K562 (cell line): ENCODE results near the gene KRTAP5-5. TPM values are rescaled to one million over a fixed set of nuclear protein-coding genes. Genes with fewer than 3 reads are reported as not detected.

Experiments used
- CBX2 ChIP-seq: fragments of 200-600 bp; sonication (generic); IDR thresholded peaks from one replicate; pipeline ENCODE4 v1.6.1; 2012; ENCODE audit warnings: mild to moderate bottlenecking, low read length, inconsistent platforms; ENCODE audit not compliant: insufficient read depth, poor library complexity, severe bottlenecking
- CTCF ChIP-seq, 3 experiments: IDR thresholded peaks in 2 of 3; conservative IDR thresholded peaks in 1 of 3; 2 replicates each; pipeline ENCODE4 v1.5.1; 2011 to 2012; ENCODE audit warnings: low read length in 3 of 3, mild to moderate bottlenecking in 3 of 3, control low read depth in 2 of 3, improper control_type of control experiment in 1 of 3, inconsistent platforms in 1 of 3, low read depth in 1 of 3, mixed read lengths in 1 of 3, moderate library complexity in 1 of 3; ENCODE audit not compliant: insufficient read depth in 2 of 3
- EHMT2 ChIP-seq: fragments of 450-650 bp; IDR thresholded peaks from 2 replicates; pipeline ENCODE4 v1.6.1; 2018; ENCODE audit warnings: antibody characterized with exemption
- MAZ ChIP-seq, 2 experiments: fragments of 450-650 bp in 1 of 2; sonication (generic) in 1 of 2; formaldehyde crosslinking; IDR thresholded peaks in 1 of 2; conservative IDR thresholded peaks in 1 of 2; 2 replicates each; pipeline versions ENCODE4 v1.4.0 to v1.5.0; 2020; ENCODE audit warnings: mild to moderate bottlenecking in 1 of 2, missing genetic modification reagents in 1 of 2
- POLR3A ChIP-seq: IDR thresholded peaks from 2 replicates; pipeline ENCODE4 v1.6.1; 2011; ENCODE audit warnings: borderline replicate concordance, mild to moderate bottlenecking, moderate library complexity; ENCODE audit not compliant: insufficient read length, insufficient read depth; ENCODE audit errors: extremely low read depth
- ZNF217 ChIP-seq: sonication (generic); formaldehyde crosslinking; IDR thresholded peaks from 2 replicates; pipeline ENCODE4 v1.8.0; 2022; ENCODE audit warnings: mild to moderate bottlenecking, missing genetic modification reagents
- ZNF76 ChIP-seq: fragments of 250-450 bp; sonication (Bioruptor Pico); IDR thresholded peaks from 2 replicates; pipeline ENCODE4 v1.4.0; 2020; ENCODE audit warnings: mild to moderate bottlenecking, moderate library complexity, borderline replicate concordance
- ZNF785 ChIP-seq: fragments of 250-450 bp; sonication (Bioruptor Pico); IDR thresholded peaks from 2 replicates; pipeline ENCODE4 v1.4.0; 2020; ENCODE audit warnings: mild to moderate bottlenecking
- polyA plus RNA-seq, 8 experiments: library from polyadenylated mRNA; depleted of rRNA in 4 of 8; stranded (reverse) in 5 of 8; unstranded in 3 of 8; fragments of >200 nt; fragmentation: Nextera tagmentation in 2 of 8; fragmentation: Illumina TruSeq in 1 of 8; extraction: Ambion mirVana in 2 of 8; extraction: Trizol in 1 of 8; gene quantifications; 2 replicates each; pipeline versions ENCODE4 v1.2.1 to v1.2.3, GENCODE V29; 2011 to 2014; ENCODE audit warnings: inconsistent platforms in 1 of 8, missing spikeins in 1 of 8
- total RNA-seq, 7 experiments: library from RNA; depleted of rRNA in 6 of 7; stranded (reverse); fragments of >200 nt in 6 of 7; fragmentation: Illumina TruSeq in 2 of 7; extraction: Trizol in 2 of 7; gene quantifications; 2 replicates each; pipeline versions ENCODE4 v1.2.1 to v1.2.3, GENCODE V29; 2011 to 2021; ENCODE audit warnings: low replicate concordance in 1 of 7
- TF ChIP-seq, protein P1 (sequence below): fragments of 450-650 bp; IDR thresholded peaks from 2 replicates; pipeline ENCODE4 v1.6.1; 2016; ENCODE audit warnings: borderline replicate concordance
- TF ChIP-seq, protein P2 (sequence below): IDR thresholded peaks from 2 replicates; pipeline ENCODE4 v1.6.1; 2016; ENCODE audit warnings: missing genetic modification characterization, missing compliant biosample characterization
- TF ChIP-seq, protein P3 (sequence below), 2 experiments: fragments of 450-650 bp; IDR thresholded peaks; 2 replicates each; pipeline ENCODE4 v1.6.1; 2016; ENCODE audit warnings: mild to moderate bottlenecking in 2 of 2, borderline replicate concordance in 1 of 2, low read depth in 1 of 2, moderate library complexity in 1 of 2

Gene KRTAP5-5
- total and polyA plus RNA-seq, 9 of the 15 experiments (the other 6 are each of a cell fraction or from before 2014, with no cell fraction given), result not detected

DNA sequence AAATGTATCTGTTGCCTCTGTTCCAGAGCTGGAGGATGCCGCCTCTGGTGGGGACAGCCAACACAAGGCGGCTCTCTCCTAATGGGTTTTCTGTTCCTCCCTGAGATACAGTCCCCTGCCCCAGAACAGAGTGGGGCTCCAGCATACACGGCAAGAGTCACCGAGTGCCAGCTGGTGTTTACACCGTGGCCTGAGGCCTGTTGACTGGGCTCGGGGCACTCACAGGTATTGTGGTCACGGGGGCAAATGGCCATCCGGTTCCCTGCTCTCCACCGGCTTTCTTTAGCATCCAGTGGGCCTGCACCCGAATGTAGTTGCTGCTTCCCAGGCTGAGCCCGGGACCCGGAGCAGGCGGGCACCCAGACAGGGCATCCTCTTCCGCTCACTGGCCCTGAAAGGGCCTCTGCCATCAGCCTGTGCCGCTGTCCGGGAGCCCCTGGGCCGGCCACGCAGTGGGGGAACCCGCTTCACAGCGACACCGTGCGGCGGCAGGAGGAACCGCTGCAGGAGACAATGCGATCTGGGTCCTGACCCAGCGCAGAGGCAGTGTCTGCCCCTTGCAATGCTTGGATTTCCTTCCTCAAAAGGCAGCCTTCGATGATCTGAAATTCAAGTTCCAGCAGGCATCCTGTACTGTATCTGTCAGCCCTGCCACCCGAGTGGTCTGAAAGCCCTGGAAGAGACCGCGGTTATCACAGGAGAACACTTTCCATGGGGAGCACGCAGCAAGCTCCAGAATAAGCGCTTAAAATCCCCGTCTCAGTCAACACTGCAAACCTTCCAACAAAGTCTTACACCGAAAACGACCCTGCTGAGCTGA is 859 bp upstream of the KRTAP5-5 start (continued):
- TF ChIP-seq CTCF (IDR thresholded peaks at IDR 0.05 in 2 of 3, conservative IDR thresholded peaks at IDR 0.05 in 1 of 3; ENCODE audit: insufficient read depth in 2 of 3, low read depth in 1 of 3, low read length in 3 of 3), result peak; percentile 88 to 91 (median 90)
- TF ChIP-seq, protein P1, sequence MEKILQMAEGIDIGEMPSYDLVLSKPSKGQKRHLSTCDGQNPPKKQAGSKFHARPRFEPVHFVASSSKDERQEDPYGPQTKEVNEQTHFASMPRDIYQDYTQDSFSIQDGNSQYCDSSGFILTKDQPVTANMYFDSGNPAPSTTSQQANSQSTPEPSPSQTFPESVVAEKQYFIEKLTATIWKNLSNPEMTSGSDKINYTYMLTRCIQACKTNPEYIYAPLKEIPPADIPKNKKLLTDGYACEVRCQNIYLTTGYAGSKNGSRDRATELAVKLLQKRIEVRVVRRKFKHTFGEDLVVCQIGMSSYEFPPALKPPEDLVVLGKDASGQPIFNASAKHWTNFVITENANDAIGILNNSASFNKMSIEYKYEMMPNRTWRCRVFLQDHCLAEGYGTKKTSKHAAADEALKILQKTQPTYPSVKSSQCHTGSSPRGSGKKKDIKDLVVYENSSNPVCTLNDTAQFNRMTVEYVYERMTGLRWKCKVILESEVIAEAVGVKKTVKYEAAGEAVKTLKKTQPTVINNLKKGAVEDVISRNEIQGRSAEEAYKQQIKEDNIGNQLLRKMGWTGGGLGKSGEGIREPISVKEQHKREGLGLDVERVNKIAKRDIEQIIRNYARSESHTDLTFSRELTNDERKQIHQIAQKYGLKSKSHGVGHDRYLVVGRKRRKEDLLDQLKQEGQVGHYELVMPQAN, result no peak
- no peak for TF ChIP-seq ZNF785 (CRISPR knock-in tag)
- no peak for TF ChIP-seq POLR3A
- no peak for TF ChIP-seq EHMT2
- no peak for TF ChIP-seq ZNF76 (CRISPR knock-in tag)
- TF ChIP-seq, protein P2, sequence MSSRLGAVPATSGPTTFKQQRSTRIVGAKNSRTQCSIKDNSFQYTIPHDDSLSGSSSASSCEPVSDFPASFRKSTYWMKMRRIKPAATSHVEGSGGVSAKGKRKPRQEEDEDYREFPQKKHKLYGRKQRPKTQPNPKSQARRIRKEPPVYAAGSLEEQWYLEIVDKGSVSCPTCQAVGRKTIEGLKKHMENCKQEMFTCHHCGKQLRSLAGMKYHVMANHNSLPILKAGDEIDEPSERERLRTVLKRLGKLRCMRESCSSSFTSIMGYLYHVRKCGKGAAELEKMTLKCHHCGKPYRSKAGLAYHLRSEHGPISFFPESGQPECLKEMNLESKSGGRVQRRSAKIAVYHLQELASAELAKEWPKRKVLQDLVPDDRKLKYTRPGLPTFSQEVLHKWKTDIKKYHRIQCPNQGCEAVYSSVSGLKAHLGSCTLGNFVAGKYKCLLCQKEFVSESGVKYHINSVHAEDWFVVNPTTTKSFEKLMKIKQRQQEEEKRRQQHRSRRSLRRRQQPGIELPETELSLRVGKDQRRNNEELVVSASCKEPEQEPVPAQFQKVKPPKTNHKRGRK (tag), result no peak
- TF ChIP-seq MAZ (CRISPR knock-in tag; conservative IDR thresholded peaks at IDR 0.05 in 1 of 2, IDR thresholded peaks at IDR 0.05 in 1 of 2), result no peak
- TF ChIP-seq CBX2, result no peak
- no peak for TF ChIP-seq ZNF217
- TF ChIP-seq, protein P3, sequence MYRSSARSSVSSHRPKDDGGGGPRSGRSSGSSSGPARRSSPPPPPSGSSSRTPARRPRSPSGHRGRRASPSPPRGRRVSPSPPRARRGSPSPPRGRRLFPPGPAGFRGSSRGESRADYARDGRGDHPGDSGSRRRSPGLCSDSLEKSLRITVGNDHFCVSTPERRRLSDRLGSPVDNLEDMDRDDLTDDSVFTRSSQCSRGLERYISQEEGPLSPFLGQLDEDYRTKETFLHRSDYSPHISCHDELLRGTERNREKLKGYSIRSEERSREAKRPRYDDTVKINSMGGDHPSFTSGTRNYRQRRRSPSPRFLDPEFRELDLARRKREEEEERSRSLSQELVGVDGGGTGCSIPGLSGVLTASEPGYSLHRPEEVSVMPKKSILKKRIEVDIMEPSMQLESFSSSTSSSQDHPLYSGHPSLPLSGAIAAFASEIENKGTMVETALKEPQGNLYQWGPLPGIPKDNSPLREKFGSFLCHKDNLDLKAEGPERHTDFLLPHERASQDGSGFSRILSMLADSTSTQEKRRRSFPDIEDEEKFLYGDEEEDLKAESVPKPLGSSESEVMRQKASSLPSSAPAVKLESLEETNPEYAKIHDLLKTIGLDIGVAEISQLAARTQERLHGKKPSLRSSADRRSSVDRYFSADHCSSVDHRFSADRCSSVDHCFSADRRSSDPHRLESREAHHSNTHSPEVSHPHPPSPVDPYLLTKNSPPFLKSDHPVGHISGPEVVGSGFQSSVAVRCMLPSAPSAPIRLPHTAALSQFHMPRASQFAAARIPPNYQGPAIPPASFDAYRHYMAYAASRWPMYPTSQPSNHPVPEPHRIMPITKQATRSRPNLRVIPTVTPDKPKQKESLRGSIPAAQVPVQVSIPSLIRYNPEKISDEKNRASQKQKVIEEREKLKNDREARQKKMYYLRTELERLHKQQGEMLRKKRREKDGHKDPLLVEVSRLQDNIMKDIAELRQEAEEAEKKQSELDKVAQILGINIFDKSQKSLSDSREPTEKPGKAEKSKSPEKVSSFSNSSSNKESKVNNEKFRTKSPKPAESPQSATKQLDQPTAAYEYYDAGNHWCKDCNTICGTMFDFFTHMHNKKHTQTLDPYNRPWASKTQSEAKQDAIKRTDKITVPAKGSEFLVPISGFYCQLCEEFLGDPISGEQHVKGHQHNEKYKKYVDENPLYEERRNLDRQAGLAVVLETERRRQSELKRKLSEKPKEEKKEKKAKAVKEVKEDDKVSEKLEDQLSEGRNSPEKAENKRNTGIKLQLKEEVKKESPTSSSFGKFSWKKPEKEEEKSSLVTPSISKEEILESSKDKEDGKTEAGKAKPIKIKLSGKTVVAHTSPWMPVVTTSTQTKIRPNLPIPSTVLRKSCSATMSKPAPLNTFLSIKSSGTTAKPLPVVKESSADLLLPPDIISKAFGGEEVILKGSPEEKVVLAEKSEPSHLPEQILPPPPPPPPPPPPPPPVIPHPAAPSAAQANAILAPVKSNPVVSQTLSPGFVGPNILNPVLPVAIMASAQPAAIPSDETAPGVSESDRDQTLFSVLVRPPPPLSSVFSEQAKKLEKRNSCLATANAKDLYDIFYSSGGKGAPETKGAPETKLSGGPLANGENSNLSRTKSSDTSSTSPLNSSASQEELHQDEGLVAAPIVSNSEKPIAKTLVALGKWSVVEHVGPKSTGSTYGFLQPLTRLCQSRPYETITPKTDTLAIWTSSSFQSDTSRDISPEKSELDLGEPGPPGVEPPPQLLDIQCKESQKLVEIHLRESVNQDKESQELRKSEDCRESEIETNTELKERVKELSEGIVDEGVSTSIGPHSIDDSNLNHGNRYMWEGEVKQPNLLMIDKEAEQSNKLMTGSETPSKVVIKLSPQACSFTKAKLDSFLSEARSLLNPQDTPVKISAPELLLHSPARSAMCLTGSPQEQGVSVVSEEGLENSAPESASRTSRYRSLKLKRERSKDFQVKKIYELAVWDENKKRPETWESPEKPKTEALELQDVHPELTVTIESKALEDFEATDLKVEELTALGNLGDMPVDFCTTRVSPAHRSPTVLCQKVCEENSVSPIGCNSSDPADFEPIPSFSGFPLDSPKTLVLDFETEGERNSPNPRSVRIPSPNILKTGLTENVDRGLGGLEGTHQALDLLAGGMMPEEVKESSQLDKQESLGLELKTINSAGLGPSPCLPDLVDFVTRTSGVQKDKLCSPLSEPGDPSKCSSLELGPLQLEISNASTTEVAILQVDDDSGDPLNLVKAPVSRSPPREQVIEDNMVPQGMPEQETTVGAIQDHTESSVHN (IDR thresholded peaks at IDR 0.05; ENCODE audit: borderline replicate concordance in 1 of 2, low read depth in 1 of 2), result no peak
